Esophagus muscularis mucosa (tissue), 4 donors: ENCODE results near the gene PXYLP1.

ENCODE experiments used
- EP300 ChIP-seq: sonication (generic); formaldehyde crosslinking; IDR thresholded peaks from one replicate; pipeline ENCODE4 v1.6.1; 2017; ENCODE audit warnings: antibody characterized with exemption
- POLR2A ChIP-seq: fragments of 450-650 bp; IDR thresholded peaks from one replicate; pipeline ENCODE4 v1.6.1; 2017; ENCODE audit warnings: antibody characterized with exemption, moderate library complexity, mild to moderate bottlenecking, low read depth
- POLR2AphosphoS5 ChIP-seq, 2 donors: sonication (generic); formaldehyde crosslinking; IDR thresholded peaks; one replicate each; pipeline ENCODE4 v1.6.1; 2017; ENCODE audit warnings: antibody characterized with exemption in 2 of 2
- TF ChIP-seq, protein P1 (sequence below), 3 experiments: fragments of 200-600 bp in 2 of 3; fragments of 450-650 bp in 1 of 3; sonication (generic) in 2 of 3; IDR thresholded peaks; one replicate each; pipeline ENCODE4 v1.5.1; 2017 to 2019; ENCODE audit warnings: antibody characterized with exemption in 3 of 3, mild to moderate bottlenecking in 2 of 3, moderate library complexity in 1 of 3

DNA sequence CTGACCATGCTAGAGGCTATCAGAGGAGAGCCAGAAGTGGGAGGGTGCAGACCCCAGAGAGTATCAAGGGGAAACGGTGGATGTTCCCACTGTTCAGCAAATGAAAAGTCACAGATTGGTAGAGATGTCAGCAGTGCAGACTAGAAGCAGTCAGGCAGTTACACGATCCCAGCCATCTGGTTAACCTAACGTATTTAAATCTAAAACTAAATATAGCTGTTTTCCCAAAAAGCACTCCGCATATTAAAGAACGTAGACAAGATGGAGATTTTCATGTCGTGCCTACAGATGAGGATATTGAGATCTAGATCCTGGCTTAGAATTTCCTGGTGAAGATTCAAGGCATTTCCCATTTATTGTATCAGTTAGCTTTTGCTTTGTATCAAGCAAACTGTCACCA is 25.2 kb downstream of the PXYLP1 start:
- TF ChIP-seq, protein P1, sequence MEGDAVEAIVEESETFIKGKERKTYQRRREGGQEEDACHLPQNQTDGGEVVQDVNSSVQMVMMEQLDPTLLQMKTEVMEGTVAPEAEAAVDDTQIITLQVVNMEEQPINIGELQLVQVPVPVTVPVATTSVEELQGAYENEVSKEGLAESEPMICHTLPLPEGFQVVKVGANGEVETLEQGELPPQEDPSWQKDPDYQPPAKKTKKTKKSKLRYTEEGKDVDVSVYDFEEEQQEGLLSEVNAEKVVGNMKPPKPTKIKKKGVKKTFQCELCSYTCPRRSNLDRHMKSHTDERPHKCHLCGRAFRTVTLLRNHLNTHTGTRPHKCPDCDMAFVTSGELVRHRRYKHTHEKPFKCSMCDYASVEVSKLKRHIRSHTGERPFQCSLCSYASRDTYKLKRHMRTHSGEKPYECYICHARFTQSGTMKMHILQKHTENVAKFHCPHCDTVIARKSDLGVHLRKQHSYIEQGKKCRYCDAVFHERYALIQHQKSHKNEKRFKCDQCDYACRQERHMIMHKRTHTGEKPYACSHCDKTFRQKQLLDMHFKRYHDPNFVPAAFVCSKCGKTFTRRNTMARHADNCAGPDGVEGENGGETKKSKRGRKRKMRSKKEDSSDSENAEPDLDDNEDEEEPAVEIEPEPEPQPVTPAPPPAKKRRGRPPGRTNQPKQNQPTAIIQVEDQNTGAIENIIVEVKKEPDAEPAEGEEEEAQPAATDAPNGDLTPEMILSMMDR (IDR thresholded peaks at IDR 0.05), result no peak
- TF ChIP-seq POLR2AphosphoS5 (IDR thresholded peaks at IDR 0.05), result no peak
- no peak for TF ChIP-seq POLR2A
- TF ChIP-seq EP300, result no peak
